OCI-LY7 (cell line): Measurements from ENCODE around the gene ALPG. TPM values are rescaled to one million over a fixed set of nuclear protein-coding genes. Genes with fewer than 3 reads are reported as not detected.
"Not testable (repeated sequence)": the region's sequence is repeated elsewhere in the genome, so short reads cannot be mapped to it uniquely, and the experiment has no call there.

Experiments
- BruUV-seq: library from RNA; stranded (reverse); fragments of 400-500 nt; replicated peaks from 2 replicates; lab custom pipeline; 2021; lab: Mats Ljungman, UMichigan
- CTCF ChIA-PET: fragments of 300-600 bp; sonication (Branson Sonifier 250); formaldehyde crosslinking; loops from one replicate; lab custom pipeline; 2022; ENCODE audit warnings: antibody characterized with exemption; ENCODE audit not compliant: unreplicated experiment; lab: Charles Lee
- POLR2A ChIA-PET: fragments of 300-600 bp; sonication (Branson Sonifier 250); formaldehyde crosslinking; loops from one replicate; lab custom pipeline; 2022; ENCODE audit warnings: antibody characterized with exemption; lab: Charles Lee
- DNase-seq: peaks from one replicate; pipeline ENCODE4 v3.0.0-alpha.2; 2015; ENCODE audit warnings: low spot score
- H2AFZ ChIP-seq: fragments of 200-600 bp; sonication (generic), shearing (Covaris generic); 2 replicates; pipeline ENCODE4 v1.6.1; 2014; ENCODE audit warnings: mild to moderate bottlenecking, antibody characterized with exemption, low read length, moderate library complexity
- H3K27ac ChIP-seq: fragments of 200-600 bp; sonication (generic); 2 replicates; pipeline ENCODE4 v1.5.1; 2014; ENCODE audit warnings: mixed run types, low read depth, mild to moderate bottlenecking, moderate library complexity, low read length, inconsistent platforms; ENCODE audit not compliant: poor library complexity, severe bottlenecking
- H3K36me3 ChIP-seq: fragments of 200-600 bp; sonication (generic); 2 replicates; pipeline ENCODE4 v1.6.1; 2014; ENCODE audit warnings: mild to moderate bottlenecking, antibody characterized with exemption, low read length, moderate library complexity, mixed read lengths; ENCODE audit not compliant: insufficient read depth
- H3K4me1 ChIP-seq: fragments of 200-600 bp; sonication (generic); 2 replicates; pipeline ENCODE4 v1.5.1; 2014; ENCODE audit warnings: mild to moderate bottlenecking, low read length; ENCODE audit not compliant: insufficient read depth, poor library complexity, severe bottlenecking
- H3K4me2 ChIP-seq: fragments of 200-600 bp; sonication (generic); 2 replicates; pipeline ENCODE4 v1.6.1; 2014; ENCODE audit warnings: mild to moderate bottlenecking, low read length
- H3K4me3 ChIP-seq: fragments of 200-600 bp; sonication (generic); 2 replicates; pipeline ENCODE4 v1.5.1; 2014; ENCODE audit warnings: mild to moderate bottlenecking, low read depth, low read length; ENCODE audit not compliant: poor library complexity, severe bottlenecking
- H3K79me2 ChIP-seq: fragments of 200-600 bp; sonication (generic); 2 replicates; pipeline ENCODE4 v1.6.1; 2016; ENCODE audit warnings: low read depth, mild to moderate bottlenecking, low read length, moderate library complexity, mixed read lengths; ENCODE audit not compliant: insufficient read depth
- H3K9me2 ChIP-seq: fragments of 200-600 bp; sonication (generic); 2 replicates; pipeline ENCODE4 v1.6.1; 2016; ENCODE audit warnings: mild to moderate bottlenecking, low read length, mixed read lengths; ENCODE audit not compliant: insufficient read depth
- H3K9me3 ChIP-seq: fragments of 200-600 bp; sonication (generic); 2 replicates; pipeline ENCODE4 v1.6.1; 2014; ENCODE audit warnings: mild to moderate bottlenecking, mixed run types, low read length, mixed read lengths
- H4K20me1 ChIP-seq: fragments of 200-600 bp; sonication (generic); 2 replicates; pipeline ENCODE4 v1.6.1; 2014; ENCODE audit warnings: mild to moderate bottlenecking, antibody characterized with exemption, low read length, moderate library complexity, mixed read lengths; ENCODE audit not compliant: insufficient read depth
- EZH2phosphoT487 ChIP-seq: fragments of 200-600 bp; sonication (generic); IDR thresholded peaks from 2 replicates; pipeline ENCODE4 v1.6.1; 2018; ENCODE audit warnings: low read depth, borderline replicate concordance, mild to moderate bottlenecking, mixed run types, antibody characterized with exemption, low read length, moderate library complexity, mixed read lengths
- intact Hi-C: fragments of 100-400 bp; cut with micrococcal nuclease; formaldehyde crosslinking; loops from one replicate; pipeline ENCODE4 v1.10.0; 2022; ENCODE audit not compliant: unreplicated experiment
- total RNA-seq, 2 experiments: library from RNA; depleted of rRNA in 1 of 2; stranded (reverse); fragments of >200 nt in 1 of 2; shearing (Covaris generic) in 1 of 2; gene quantifications; 2 replicates each; pipeline ENCODE4 v1.2.3, GENCODE V29; 2014 to 2022
- TF ChIP-seq, protein P1 (sequence below): fragments of 200-600 bp; sonication (generic); conservative IDR thresholded peaks from 2 replicates; pipeline ENCODE4 v1.5.1; 2014; ENCODE audit warnings: mild to moderate bottlenecking, antibody characterized with exemption, low read length, moderate library complexity, mixed read lengths

ALPG gene
- total RNA-seq, 2 experiments from 2014 or later = not detected

DNA sequence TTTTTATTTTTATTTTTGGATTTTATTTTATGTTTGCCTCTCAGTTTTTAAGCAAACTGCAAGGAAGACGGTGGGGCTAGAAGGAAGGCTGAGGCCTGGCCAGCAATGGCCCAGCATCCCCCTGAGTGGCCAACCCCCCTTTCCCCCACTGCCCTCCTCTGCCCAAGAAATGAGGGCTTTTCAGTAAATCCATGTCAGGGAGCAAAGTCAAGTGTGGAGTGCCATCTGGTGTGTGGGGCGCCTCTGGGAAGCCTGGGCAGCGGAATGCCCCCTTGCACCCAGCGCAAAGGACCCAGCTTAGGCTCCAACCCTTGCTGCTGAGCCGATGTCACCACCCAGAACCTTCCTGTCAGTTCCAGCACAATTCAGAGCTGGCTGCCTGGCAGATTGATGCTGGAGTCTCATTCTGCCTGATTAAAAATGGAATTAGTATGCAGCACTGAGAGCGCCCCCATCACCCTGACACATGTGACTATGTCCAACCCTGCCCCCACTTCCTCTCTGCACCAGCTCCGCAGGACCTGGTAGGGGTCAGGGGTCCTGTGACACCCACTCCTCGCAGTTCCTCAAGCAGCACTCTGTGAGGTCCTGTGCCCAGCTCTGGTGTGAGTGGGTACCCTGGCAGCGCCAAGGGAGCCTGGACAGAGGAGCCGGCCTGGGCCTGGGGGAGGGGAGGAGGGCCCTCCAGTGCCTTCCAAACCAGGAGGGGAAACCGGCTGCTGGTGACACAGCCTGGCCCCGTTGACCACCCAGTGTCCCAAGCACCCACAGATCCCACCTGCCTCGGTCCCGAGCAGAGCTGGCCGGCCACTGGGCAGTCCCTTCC is 37.3 kb upstream of the ALPG start:
- POLR2A ChIA-PET = no interaction called here
- TF ChIP-seq EZH2phosphoT487 = no peak
- TF ChIP-seq, protein P1, sequence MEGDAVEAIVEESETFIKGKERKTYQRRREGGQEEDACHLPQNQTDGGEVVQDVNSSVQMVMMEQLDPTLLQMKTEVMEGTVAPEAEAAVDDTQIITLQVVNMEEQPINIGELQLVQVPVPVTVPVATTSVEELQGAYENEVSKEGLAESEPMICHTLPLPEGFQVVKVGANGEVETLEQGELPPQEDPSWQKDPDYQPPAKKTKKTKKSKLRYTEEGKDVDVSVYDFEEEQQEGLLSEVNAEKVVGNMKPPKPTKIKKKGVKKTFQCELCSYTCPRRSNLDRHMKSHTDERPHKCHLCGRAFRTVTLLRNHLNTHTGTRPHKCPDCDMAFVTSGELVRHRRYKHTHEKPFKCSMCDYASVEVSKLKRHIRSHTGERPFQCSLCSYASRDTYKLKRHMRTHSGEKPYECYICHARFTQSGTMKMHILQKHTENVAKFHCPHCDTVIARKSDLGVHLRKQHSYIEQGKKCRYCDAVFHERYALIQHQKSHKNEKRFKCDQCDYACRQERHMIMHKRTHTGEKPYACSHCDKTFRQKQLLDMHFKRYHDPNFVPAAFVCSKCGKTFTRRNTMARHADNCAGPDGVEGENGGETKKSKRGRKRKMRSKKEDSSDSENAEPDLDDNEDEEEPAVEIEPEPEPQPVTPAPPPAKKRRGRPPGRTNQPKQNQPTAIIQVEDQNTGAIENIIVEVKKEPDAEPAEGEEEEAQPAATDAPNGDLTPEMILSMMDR = no peak
- intact Hi-C loops = loop anchor here (10.0 kb wide), 1 partner anchor 155 kb away; the partner anchor contains the start of genes CHRND and PRSS56
- Histone ChIP-seq H3K4me1 (peaks cover 10% of the 10 kb centered on the region), H2AFZ (no peak overlapping the region), H3K79me2 (no peaks in the 10 kb centered on the region), H3K9me3 (no peaks in the 10 kb centered on the region), H3K36me3 (no peaks in the 10 kb centered on the region), H3K27ac (no peak overlapping the region), H3K4me2 (no peak overlapping the region), H4K20me1 (no peaks in the 10 kb centered on the region), H3K9me2 (no peaks in the 10 kb centered on the region), H3K4me3 (no peak overlapping the region)
- DNase-seq = no peak
- no TSS peak for BruUV-seq
- CTCF ChIA-PET = no interaction called here

- H3K4me3 ChIP-seq, CTCF ChIA-PET, POLR2A ChIA-PET: not testable (repeated sequence)
Measured at GRCh38 chr2:232370007-232370406, 36.6 kb upstream of the ALPG start.

DNA sequence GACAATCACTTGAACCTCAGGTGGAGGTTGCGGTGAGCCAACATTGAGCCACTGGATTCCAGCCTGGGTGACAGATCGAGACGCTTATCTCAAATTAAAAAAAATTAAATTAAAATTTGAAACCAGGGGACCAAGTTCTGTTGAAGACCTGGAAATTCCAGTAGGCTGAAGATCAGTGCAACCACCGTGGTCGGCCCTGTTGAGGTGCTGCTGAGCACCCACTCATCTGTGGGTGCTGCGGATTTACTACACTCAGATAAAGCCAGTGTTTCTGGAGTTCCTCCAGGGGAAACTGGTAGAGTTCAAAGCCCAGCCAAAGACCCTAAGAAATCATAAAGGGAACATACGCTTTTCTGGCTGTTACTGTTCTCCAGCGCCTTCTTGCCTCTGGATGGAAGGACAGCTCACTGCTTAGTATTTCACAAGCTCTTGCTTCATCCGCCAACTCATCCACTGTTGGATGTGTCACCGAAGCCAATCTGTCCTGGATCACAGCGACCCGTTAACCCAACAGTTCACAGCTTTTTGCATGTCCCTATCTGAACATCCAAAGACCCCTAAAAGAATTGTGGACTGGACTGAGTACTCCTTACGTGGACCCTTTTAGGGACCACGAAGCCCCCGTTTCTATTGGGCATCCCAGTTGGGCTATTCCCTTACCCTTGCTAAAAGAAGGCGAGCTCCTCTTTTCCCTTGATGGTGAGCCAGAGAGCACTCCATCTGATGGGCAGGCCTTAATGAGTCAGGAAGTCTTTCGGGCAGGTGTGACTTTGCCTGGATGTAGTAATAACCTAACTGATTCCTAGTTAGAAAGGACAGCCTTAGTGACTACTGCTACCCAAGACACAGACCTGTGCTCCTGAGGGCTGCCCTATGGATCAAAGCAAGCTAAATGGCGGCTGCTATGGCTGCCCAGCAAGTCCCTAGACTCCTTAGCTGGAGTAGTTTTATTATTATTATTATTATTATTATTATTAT is 34.1 kb upstream of the ALPG start:
- Histone ChIP-seq H3K4me3 (no peak overlapping the region), H3K9me3 (no peaks in the 10 kb centered on the region), H3K4me1 (peaks cover 9% of the 10 kb centered on the region), H2AFZ (no peak overlapping the region), H4K20me1 (no peaks in the 10 kb centered on the region), H3K4me2 (no peak overlapping the region), H3K27ac (no peak overlapping the region), H3K36me3 (no peaks in the 10 kb centered on the region), H3K79me2 (no peaks in the 10 kb centered on the region), H3K9me2 (no peaks in the 10 kb centered on the region)
- intact Hi-C loops = no loop called here
- TF ChIP-seq, protein P1 = no peak
- TF ChIP-seq EZH2phosphoT487 = no peak
- no peak for DNase-seq
- no TSS peak for BruUV-seq
- POLR2A ChIA-PET = interaction anchor here (0.6 kb wide), 2 partner anchors 55 to 1010 kb away, joined by 3 read pairs; no protein-coding TSS in a partner anchor
- CTCF ChIA-PET = interaction anchor here (0.5 to 0.6 kb wide), 2 partner anchors 44 to 72 kb away, joined by 3 read pairs; no protein-coding TSS in a partner anchor

More at GRCh38 chr2:232370007-232370406, 36.6 kb upstream of the ALPG start:
- not testable (repeated sequence) for H2AFZ ChIP-seq, H3K9me2 ChIP-seq, H3K4me1 ChIP-seq, BruUV-seq, H3K79me2 ChIP-seq, H3K4me2 ChIP-seq, H3K27ac ChIP-seq, H3K36me3 ChIP-seq, H4K20me1 ChIP-seq, H3K9me3 ChIP-seq, DNase-seq
- intact Hi-C loops = loop anchor here (2.0 kb wide), 1 partner anchor 71 kb away; no protein-coding TSS in a partner anchor
